HG03280 (cell line): ENCODE data around the gene FAM120C.

ENCODE experiments used
- ATAC-seq: cut with Tn5 transposase; IDR thresholded peaks from one replicate; pipeline ENCODE4 v1.9.1; 2021; ENCODE audit warnings: mild to moderate bottlenecking, moderate library complexity; ENCODE audit not compliant: unreplicated experiment

FAM120C gene

DNA sequence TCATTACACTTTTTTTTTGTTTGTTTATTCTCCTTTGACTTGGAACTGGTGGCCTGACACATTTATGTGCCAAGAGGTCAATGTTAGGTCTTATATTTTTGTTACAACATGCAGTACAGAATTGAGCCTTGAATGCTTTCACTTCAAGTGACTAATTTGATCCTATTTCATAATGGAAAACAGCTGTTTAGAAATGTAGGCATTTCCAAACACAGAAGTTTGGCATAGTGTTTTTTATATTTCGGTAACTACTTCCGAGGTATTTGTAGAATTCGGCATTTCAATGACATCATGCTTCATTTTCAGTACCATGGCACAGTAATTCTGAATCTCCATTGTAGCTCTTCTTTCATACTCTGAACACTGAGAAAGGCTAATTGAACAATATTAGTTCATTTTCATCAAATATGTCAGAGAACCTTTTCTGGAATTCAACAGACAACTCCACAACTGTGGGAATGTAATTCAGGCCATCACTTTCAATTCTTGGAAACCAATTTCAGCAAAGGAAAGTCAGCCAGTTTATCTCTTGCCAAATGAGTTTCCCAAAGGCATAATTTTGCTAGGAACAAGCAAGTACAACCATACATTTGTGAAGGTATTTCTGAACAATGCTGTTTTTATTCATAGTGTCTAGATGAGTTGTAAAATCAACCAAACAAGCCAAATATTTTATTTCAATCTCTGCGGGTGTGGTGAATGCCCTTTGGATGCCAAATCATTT is 11.4 kb downstream of the FAM120C start:
- ATAC-seq = no peak

GRCh38 chrX:54171091-54171490 is 12.0 kb downstream of the FAM120C start:
- ATAC-seq = no peak

GRCh38 chrX:54166915-54167314 is 16.1 kb downstream of the FAM120C start:
- no peak for ATAC-seq

DNA sequence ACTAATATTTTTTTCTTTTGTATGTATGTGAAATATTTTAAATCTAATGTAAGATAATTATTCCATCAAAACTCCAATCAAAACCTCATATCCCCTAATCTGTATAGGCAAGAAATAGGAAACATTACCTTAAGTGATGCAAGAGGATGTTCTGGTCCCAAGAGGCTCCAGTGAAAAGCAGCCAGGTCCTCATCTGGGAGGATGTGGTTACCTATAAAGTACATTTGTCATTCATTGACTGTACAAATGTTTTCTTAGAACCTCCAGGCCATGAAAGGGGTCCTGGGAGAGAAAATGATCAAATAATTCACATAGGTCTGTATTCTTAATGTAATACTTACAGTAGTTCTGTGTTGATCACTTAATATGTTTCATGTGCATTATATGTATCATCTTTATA is 25.5 kb downstream of the FAM120C start:
- no peak for ATAC-seq

DNA sequence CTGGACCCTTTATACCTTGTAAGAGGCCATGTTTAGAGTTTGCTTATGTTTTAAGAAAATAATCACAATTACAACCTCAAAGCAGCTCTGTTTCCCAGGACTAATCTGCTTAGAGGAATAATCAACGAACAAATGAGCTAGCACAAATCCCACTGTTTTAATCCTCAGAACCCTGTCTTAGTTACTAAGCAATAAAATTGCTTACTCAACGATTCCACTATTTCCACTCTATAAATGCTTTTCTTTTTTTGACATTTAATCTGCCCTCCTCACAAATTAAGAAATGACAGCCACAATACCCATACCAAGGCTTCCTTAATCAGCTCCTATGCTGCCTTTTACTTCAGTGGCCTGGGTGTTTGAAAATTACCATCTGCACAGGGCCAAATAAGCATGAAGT is 48.8 kb downstream of the FAM120C start:
- no peak for ATAC-seq

GRCh38 chrX:54116391-54116790 is 66.7 kb downstream of the FAM120C start:
- no peak for ATAC-seq

- no peak for ATAC-seq
Measured at GRCh38 chrX:54093571-54093970, 89.5 kb downstream of the FAM120C start.

GRCh38 chrX:54093159-54093558 is 89.9 kb downstream of the FAM120C start:
- ATAC-seq = no peak

DNA sequence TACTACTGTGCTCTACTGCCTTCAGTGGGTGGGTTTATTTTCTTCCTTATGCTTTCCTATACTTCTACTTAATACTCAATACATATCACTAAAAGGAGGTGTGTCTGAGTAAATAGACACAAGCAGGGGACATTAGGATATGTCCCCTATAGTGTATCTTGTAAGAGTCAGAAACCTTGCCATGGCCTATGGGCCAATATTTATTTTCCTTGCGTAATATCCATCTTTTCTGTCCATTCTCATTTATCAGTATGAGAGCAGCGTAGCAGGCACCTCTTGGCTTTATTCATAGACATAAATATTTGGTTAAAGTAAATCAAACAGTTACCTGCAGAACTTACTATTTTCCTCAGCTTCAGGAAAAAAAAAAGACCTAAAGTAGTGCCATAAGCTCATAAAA is 92.2 kb downstream of the FAM120C start:
- no peak for ATAC-seq

DNA sequence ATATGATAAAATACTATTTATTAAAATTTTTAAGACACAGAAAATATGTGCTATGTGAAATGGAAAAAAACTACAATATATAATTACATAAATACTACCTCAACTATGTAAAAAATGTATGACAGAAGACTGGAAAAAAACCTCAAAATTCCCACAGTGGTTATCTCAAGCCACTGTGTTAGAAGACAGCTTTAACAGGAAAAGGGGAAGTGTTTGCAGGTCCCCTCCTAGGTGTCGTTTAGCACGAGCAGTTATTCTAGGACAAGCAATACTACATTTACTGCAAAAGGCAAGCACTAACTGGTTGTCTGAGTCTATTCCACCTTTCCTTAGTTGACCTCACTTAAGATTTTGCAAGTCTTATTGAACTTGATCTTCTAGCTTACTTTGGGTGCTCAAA is 93.9 kb downstream of the FAM120C start:
- ATAC-seq = no peak

GRCh38 chrX:54087661-54088060 is 95.4 kb downstream of the FAM120C start:
- ATAC-seq = no peak

DNA sequence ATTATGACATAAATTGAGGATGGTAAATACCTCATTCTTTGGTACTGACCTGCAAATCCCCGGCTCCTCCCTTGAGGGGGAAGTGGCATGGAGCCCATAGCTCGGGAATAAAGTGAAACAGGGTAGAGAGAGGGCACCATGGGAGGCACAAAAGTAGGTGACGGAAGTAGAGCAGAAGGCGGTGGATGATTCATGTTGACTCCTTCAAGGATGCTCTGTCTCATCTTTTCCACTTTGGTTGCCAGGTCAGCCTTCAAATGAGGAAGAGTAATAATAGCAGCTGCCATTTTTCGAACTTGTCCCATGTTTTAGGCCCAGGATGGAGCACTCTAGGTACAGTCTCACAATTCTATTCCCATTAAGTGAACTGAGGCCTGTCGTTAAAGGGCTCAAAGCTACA is 97.4 kb downstream of the FAM120C start:
- no peak for ATAC-seq

DNA sequence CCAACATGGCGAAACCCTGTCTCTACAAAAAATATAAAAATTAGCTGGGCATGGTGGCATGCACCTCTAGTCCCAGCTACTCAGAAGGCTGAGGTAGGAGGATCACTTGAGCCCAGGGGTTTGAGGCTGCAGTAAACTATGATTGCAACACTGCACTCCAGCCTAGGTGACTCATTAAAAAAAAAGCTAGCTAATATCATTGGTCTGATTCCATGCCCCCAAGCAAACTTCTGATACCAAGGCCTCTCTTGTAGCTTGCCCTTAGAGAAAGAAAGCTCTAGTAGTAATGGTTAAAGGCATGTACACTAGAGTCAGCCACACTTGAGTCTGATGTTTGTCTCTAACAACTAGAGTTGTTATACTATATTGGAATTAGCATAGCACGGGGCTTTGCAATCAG is 106.2 kb downstream of the FAM120C start:
- ATAC-seq = no peak

- ATAC-seq = no peak
Measured at GRCh38 chrX:54074826-54075225, 108.2 kb downstream of the FAM120C start.

- ATAC-seq = no peak
Measured at GRCh38 chrX:54067766-54068165, 115.3 kb downstream of the FAM120C start.

DNA sequence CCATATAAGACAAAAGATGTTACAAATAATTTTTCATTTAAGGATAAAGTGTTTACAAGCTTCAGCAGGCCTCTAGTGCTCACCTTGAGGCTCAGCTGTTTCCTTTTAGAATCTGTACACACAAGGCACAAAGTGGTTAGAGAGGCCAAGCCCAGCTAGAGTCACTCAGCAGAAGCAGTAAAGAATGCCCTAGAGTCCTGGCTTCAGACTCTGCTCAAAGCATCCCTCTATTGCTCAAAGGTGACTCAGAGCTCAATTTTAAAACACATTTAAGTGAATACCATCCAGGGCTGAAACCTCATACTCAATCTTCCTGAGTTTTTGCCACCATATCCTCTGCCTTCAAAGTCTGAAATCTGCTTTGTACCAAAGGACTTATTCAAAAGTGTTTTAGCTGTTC is 116.2 kb downstream of the FAM120C start:
- no peak for ATAC-seq

- no peak for ATAC-seq
Measured at GRCh38 chrX:54064564-54064963, 118.5 kb downstream of the FAM120C start.

DNA sequence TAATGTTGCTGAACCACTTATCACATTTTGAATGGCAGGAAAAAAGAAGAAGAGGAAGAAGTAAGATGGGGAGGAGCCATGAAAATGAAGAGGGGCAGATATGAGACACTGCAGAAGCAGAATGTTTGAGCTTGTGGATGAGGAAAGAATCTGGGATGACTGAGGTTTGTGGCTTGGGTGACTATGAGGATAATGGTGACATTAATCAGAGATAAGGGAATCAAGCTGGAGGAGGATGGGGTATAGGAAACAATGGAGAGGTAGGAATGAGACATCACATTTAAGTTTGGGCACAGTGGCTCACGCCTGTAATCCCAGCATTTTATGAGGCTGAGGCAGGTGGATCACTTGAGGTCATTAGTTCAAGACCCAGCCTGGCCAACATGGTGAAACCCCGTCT is 119.7 kb downstream of the FAM120C start:
- no peak for ATAC-seq

GRCh38 chrX:54049801-54050200 is 133.3 kb downstream of the FAM120C start:
- ATAC-seq = no peak

DNA sequence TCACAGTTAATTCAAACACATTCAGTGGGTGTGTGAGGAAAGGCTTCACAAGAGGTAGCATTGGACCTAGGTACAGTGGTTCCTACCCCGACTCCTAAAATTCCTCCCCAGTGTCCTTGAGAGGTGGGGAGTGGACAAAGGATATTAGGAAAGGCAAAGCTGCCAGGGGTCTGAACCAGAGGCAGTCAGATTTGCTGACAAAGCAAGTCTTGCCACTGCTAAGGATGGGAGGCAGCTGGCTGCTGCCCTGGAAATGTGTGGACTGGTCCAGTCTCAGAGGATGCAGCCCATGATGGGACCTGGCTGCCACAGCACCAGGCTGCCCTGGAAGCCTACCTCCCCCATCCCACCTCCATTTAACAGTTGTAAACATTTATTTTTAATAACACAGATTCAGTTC is 134.6 kb downstream of the FAM120C start:
- no peak for ATAC-seq

DNA sequence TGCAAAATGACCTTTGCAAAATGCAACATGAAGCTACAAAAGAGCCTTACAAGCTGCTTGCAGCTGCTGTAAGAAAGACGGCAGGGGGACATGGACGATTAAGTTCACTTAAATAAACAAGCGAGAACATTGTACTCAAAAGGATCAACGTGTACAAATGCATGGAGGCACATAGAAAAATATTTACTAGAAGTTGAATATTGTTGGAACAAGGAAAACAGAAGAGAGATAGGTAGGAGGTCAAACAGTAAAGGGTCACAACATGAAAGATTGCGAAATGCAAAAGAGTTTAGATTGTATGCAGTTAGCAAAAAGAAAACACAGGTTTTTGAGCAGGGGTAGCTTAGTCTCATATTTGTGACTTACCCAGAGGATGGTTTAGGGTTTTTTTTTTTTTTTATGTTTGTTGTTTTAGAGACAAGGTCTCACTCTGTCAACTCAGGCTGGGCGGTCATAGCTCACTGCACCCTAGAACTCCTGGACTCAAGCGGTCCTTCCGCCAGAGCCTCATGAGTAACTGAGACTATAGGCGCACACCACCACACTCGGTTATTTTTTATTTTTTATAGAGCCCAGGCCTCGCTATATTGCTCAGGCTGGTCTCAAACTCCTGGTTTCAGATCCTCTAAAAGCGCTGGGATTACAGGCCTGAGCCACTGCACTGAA is 137.4 kb downstream of the FAM120C start:
- no peak for ATAC-seq

GRCh38 chrX:54044877-54045338 is 138.1 kb downstream of the FAM120C start:
- no peak for ATAC-seq
